HG02571 (cell line): ENCODE data around the gene CELSR1.

Source experiments
- ATAC-seq: cut with Tn5 transposase; IDR thresholded peaks from one replicate; pipeline ENCODE4 v1.9.1; 2021; ENCODE audit warnings: mild to moderate bottlenecking, moderate library complexity; ENCODE audit not compliant: unreplicated experiment

The CELSR1 gene

GRCh38 chr22:46424496-46424895, 112.9 kb downstream of the CELSR1 start:
- ATAC-seq, result no peak

GRCh38 chr22:46422896-46423295, 114.5 kb downstream of the CELSR1 start:
- ATAC-seq, result no peak

GRCh38 chr22:46421267-46421666, 116.2 kb downstream of the CELSR1 start:
- ATAC-seq, result no peak

GRCh38 chr22:46419754-46420571, 117.5 kb downstream of the CELSR1 start:
- ATAC-seq, result no peak

- ATAC-seq, result no peak
Measured at GRCh38 chr22:46418827-46419226, 118.6 kb downstream of the CELSR1 start.

GRCh38 chr22:46417769-46418168, 119.7 kb downstream of the CELSR1 start:
- no peak for ATAC-seq

- ATAC-seq, result no peak
Measured at GRCh38 chr22:46416891-46417580, 120.4 kb downstream of the CELSR1 start.

GRCh38 chr22:46416520-46416871, 120.9 kb downstream of the CELSR1 start:
- no peak for ATAC-seq

GRCh38 chr22:46415776-46416519, 121.5 kb downstream of the CELSR1 start:
- ATAC-seq, result no peak

GRCh38 chr22:46414704-46415103, 122.7 kb downstream of the CELSR1 start:
- no peak for ATAC-seq

- no peak for ATAC-seq
Measured at GRCh38 chr22:46413725-46414379, 123.6 kb downstream of the CELSR1 start.

GRCh38 chr22:46411347-46411746, 126.1 kb downstream of the CELSR1 start:
- ATAC-seq, result no peak

- ATAC-seq, result no peak
Measured at GRCh38 chr22:46410291-46410808, 127.1 kb downstream of the CELSR1 start.

- no peak for ATAC-seq
Measured at GRCh38 chr22:46409631-46410210, 127.7 kb downstream of the CELSR1 start.

- ATAC-seq, result no peak
Measured at GRCh38 chr22:46408568-46409506, 128.6 kb downstream of the CELSR1 start.

GRCh38 chr22:46407748-46408147, 129.7 kb downstream of the CELSR1 start:
- no peak for ATAC-seq

GRCh38 chr22:46406791-46407190, 130.6 kb downstream of the CELSR1 start:
- no peak for ATAC-seq

GRCh38 chr22:46406349-46406748, 131.1 kb downstream of the CELSR1 start:
- no peak for ATAC-seq

GRCh38 chr22:46405901-46406300, 131.5 kb downstream of the CELSR1 start:
- ATAC-seq, result no peak
